ENCODE data around the gene DCDC2C. TPM values are rescaled to one million over a fixed set of nuclear protein-coding genes. Genes with fewer than 3 reads are reported as not detected.

Gene DCDC2C
- total RNA-seq, 8 experiments from 2014 or later = not detected

- 20 to 100% (median 84%) methylated on average over 1 to 4 of the region's 4 CpGs; no CpG with 5 or more reads in 5 of the 10 experiments for WGBS, 10 experiments
- Histone ChIP-seq H3K4me1 (replicated peaks in 1 of 2) (no peaks in the 10 kb centered on the region), H3K4me3 (no peak overlapping the region), H3K27ac (no peak overlapping the region)
- no peak for ATAC-seq (replicated peaks in 6 of 8)
- in situ Hi-C loops (cut with MboI; ENCODE audit: low pct_unique_long_range_greater_than_20kb in 2 of 9, low sequenced_read_pairs in 9 of 9, unreplicated experiment in 9 of 9) = no loop called here
Observed at GRCh38 chr2:3876221-3876620, 172.8 kb downstream of the DCDC2C start.

GRCh38 chr2:3876685-3877084, 173.3 kb downstream of the DCDC2C start:
- Histone ChIP-seq H3K27ac (no peak overlapping the region), H3K4me3 (no peak overlapping the region), H3K4me1 (replicated peaks in 1 of 2) (peaks cover 0 to 3% of the 10 kb centered on the region in 2 donors)
- WGBS, 10 experiments = 0 to 83% (median 30%) methylated on average over 1 to 3 of the region's 3 CpGs; no CpG with 5 or more reads in 2 of the 10 experiments
- in situ Hi-C loops (cut with MboI; ENCODE audit: low pct_unique_long_range_greater_than_20kb in 2 of 9, low sequenced_read_pairs in 9 of 9, unreplicated experiment in 9 of 9) = no loop called here
- no peak for ATAC-seq (replicated peaks in 6 of 8)

- ATAC-seq (replicated peaks in 6 of 8) = peak in 5 of 8 experiments; percentile 43 to 96 (median 84)
- 0 to 81% (median 62%) methylated on average over 1 to 20 of the region's 24 CpGs for WGBS, 10 experiments
- H3K4me3 ChIP-seq = no peak overlapping the region
- peak overlapping the region in 1 of 2 donors; percentile 12 for H3K27ac ChIP-seq
- peaks cover 3 to 22% of the 10 kb centered on the region in 2 donors for H3K4me1 ChIP-seq (replicated peaks in 1 of 2)
- in situ Hi-C loops (cut with MboI; ENCODE audit: low pct_unique_long_range_greater_than_20kb in 2 of 9, low sequenced_read_pairs in 9 of 9, unreplicated experiment in 9 of 9) = no loop called here
Observed at GRCh38 chr2:3885629-3886628, 182.6 kb downstream of the DCDC2C start.

GRCh38 chr2:3895021-3895420, 191.6 kb downstream of the DCDC2C start:
- in situ Hi-C loops (cut with MboI; ENCODE audit: low pct_unique_long_range_greater_than_20kb in 2 of 9, low sequenced_read_pairs in 9 of 9, unreplicated experiment in 9 of 9) = no loop called here
- H3K27ac ChIP-seq = no peak overlapping the region
- no peak overlapping the region for H3K4me3 ChIP-seq
- 0 to 100% (median 80%) methylated on average over 1 of the region's 2 CpGs; no CpG with 5 or more reads in 1 of the 10 experiments for WGBS, 10 experiments
- no peak for ATAC-seq (replicated peaks in 6 of 8)
- no peaks in the 10 kb centered on the region for H3K4me1 ChIP-seq (replicated peaks in 1 of 2)

Other genes with a start within 250 kb of the DCDC2C start
- gene ADI1, start 184.0 kb upstream of the DCDC2C start, total RNA-seq = 100 to 1,000 TPM in 1 of 8 experiments, 10 to 100 TPM in 4, 1 to 10 TPM in 3; 7.4 to 170 (median 17.1) TPM
- 10 to 100 TPM; 16.0 to 47.2 (median 24.6) TPM for gene RNASEH1, start 145.2 kb upstream of the DCDC2C start, total RNA-seq
- gene RPS7, start 128.3 kb upstream of the DCDC2C start, total RNA-seq = 1,000 to 10,000 TPM; 1,190 to 2,442 (median 2,017) TPM
- under 1 TPM in 5 of 8 experiments, not detected in 3; 0.14 to 0.33 (median 0.21) TPM for gene COLEC11, start 108.5 kb upstream of the DCDC2C start, total RNA-seq
- gene ALLC, start 45.4 kb upstream of the DCDC2C start, total RNA-seq = 1 to 10 TPM in 1 of 8 experiments, under 1 TPM in 3, not detected in 4; 0.13 to 1.1 (median 0.33) TPM